Measurements from ENCODE around the gene MAPK9.

DNA sequence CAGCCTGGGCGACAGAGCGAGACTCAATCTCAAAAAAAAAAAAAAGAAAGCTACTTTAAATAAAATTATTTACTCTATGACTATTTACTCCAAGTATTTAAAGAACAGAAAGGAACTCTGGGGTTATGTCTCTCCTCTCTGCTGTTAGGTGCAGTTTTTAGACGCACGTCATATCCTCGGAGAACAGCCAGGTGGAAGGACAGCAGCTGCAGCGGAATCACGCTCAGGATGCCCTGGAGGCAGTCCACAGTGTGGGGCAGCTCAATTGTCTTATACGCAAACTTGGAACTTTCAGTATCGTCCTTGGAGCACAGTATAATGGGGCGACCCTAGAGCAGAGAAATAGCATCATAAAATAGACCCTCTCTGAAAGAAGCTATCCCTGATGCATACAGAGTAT, 10.4 kb upstream of the MAPK9 start:
- TF ChIP-seq POLR2AphosphoS5 (IDR thresholded peaks at IDR 0.05; ENCODE audit: low read depth, low read length) (no peak), SIN3A (IDR thresholded peaks at IDR 0.05; ENCODE audit: borderline replicate concordance, insufficient read depth, low read depth, low read length) (no peak), TCF7L2 (IDR thresholded peaks at IDR 0.05; ENCODE audit: low read depth, low read length) (no peak)
- TF ChIP-seq, protein P1, sequence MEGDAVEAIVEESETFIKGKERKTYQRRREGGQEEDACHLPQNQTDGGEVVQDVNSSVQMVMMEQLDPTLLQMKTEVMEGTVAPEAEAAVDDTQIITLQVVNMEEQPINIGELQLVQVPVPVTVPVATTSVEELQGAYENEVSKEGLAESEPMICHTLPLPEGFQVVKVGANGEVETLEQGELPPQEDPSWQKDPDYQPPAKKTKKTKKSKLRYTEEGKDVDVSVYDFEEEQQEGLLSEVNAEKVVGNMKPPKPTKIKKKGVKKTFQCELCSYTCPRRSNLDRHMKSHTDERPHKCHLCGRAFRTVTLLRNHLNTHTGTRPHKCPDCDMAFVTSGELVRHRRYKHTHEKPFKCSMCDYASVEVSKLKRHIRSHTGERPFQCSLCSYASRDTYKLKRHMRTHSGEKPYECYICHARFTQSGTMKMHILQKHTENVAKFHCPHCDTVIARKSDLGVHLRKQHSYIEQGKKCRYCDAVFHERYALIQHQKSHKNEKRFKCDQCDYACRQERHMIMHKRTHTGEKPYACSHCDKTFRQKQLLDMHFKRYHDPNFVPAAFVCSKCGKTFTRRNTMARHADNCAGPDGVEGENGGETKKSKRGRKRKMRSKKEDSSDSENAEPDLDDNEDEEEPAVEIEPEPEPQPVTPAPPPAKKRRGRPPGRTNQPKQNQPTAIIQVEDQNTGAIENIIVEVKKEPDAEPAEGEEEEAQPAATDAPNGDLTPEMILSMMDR (IDR thresholded peaks at IDR 0.05), result no peak
- TF ChIP-seq, protein P2, sequence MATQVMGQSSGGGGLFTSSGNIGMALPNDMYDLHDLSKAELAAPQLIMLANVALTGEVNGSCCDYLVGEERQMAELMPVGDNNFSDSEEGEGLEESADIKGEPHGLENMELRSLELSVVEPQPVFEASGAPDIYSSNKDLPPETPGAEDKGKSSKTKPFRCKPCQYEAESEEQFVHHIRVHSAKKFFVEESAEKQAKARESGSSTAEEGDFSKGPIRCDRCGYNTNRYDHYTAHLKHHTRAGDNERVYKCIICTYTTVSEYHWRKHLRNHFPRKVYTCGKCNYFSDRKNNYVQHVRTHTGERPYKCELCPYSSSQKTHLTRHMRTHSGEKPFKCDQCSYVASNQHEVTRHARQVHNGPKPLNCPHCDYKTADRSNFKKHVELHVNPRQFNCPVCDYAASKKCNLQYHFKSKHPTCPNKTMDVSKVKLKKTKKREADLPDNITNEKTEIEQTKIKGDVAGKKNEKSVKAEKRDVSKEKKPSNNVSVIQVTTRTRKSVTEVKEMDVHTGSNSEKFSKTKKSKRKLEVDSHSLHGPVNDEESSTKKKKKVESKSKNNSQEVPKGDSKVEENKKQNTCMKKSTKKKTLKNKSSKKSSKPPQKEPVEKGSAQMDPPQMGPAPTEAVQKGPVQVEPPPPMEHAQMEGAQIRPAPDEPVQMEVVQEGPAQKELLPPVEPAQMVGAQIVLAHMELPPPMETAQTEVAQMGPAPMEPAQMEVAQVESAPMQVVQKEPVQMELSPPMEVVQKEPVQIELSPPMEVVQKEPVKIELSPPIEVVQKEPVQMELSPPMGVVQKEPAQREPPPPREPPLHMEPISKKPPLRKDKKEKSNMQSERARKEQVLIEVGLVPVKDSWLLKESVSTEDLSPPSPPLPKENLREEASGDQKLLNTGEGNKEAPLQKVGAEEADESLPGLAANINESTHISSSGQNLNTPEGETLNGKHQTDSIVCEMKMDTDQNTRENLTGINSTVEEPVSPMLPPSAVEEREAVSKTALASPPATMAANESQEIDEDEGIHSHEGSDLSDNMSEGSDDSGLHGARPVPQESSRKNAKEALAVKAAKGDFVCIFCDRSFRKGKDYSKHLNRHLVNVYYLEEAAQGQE (IDR thresholded peaks at IDR 0.05; ENCODE audit: insufficient read depth in 1 of 2, low read depth in 2 of 2, low read length in 1 of 2), result no peak

Data from Panc1 (cell line).